Thymus (tissue), 11 donors: Measurements from ENCODE around the gene GRIN3A. TPM values are rescaled to one million over a fixed set of nuclear protein-coding genes. Genes with fewer than 3 reads are reported as not detected.

Experiments used
- DNase-seq, 9 donors: peaks; one replicate each; pipeline ENCODE4 v3.0.0-alpha.2; 2013; ENCODE audit warnings: low spot score in 9 of 9, low read depth in 6 of 9, missing footprints in 1 of 9
- H3K27ac ChIP-seq, 2 donors: one replicate each; pipeline ENCODE4 v1.5.1; 2013; ENCODE audit warnings: control low read depth in 1 of 2, low read depth in 1 of 2, low read length in 1 of 2, mild to moderate bottlenecking in 1 of 2, moderate library complexity in 1 of 2
- H3K27me3 ChIP-seq, 2 donors: one replicate each; pipeline ENCODE4 v1.5.1; 2013; ENCODE audit warnings: low read length in 1 of 2; ENCODE audit not compliant: control insufficient read depth in 2 of 2, insufficient read depth in 1 of 2
- H3K36me3 ChIP-seq, 2 donors: one replicate each; pipeline ENCODE4 v1.5.1; 2013; ENCODE audit warnings: low read length in 1 of 2, mild to moderate bottlenecking in 1 of 2, moderate library complexity in 1 of 2; ENCODE audit not compliant: control insufficient read depth in 2 of 2, insufficient read depth in 2 of 2
- H3K4me1 ChIP-seq, 2 donors: one replicate each; pipeline ENCODE4 v1.5.1; 2013; ENCODE audit warnings: low read length in 2 of 2; ENCODE audit not compliant: control insufficient read depth in 2 of 2, insufficient read depth in 2 of 2
- H3K4me3 ChIP-seq, 2 donors: one replicate each; pipeline ENCODE4 v1.5.1; 2013; ENCODE audit warnings: low read length in 2 of 2, control low read depth in 1 of 2, mild to moderate bottlenecking in 1 of 2
- H3K9me3 ChIP-seq, 2 donors: one replicate each; pipeline ENCODE4 v1.5.1; 2013; ENCODE audit warnings: low read length in 1 of 2, mild to moderate bottlenecking in 1 of 2; ENCODE audit not compliant: control insufficient read depth in 2 of 2, insufficient read depth in 1 of 2
- WGBS: extraction: QIAGEN DNeasy Blood & Tissue Kit; methylation state at CpG from one replicate; pipeline ENCODE4 v1.1.7; 2013; 5-methylcytosine and 5-hydroxymethylcytosine counted together
- polyA plus RNA-seq: library from polyadenylated mRNA; stranded (reverse); fragments of 200-250 nt; gene quantifications from one replicate; pipeline ENCODE4 v1.2.3, GENCODE V29; 2013
- total RNA-seq: library from RNA; stranded (reverse); fragments of 120-200 nt; gene quantifications from one replicate; pipeline ENCODE4 v1.2.4, GENCODE V29; 2013
- donor health status: healthy.

The GRIN3A gene
- total and polyA plus RNA-seq, 2 donors, result 0.09 to 0.14 TPM

DNA sequence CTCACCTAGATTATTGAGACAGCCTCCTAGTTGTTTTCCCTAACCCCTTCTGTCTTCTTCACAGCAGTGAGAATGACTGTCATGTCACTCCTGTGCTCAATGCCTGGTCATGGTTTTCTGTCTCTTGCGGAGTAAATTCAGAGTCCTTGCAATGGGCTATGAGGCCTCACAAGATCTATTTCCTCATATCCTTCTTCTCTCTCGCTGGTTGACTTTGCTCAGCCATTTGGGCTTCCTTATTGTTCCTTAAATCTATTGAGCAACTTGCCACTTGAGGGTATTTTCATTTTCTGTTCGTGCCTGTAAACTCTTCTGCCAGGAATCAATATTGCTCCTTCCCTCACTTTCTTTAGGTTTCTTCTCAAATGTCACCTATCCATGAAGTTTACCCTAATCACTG is 152.7 kb downstream of the GRIN3A start:
- H3K4me1 ChIP-seq, result no peaks in the 10 kb centered on the region
- no peak overlapping the region for H3K27ac ChIP-seq
- H3K36me3 ChIP-seq, result no peaks in the 10 kb centered on the region
- H3K27me3 ChIP-seq, result no peaks in the 10 kb centered on the region
- no peak for DNase-seq
- no peak overlapping the region for H3K4me3 ChIP-seq
- 67% methylated on average over 3 of the region's 3 CpGs for WGBS
- H3K9me3 ChIP-seq, result no peaks in the 10 kb centered on the region

- H3K4me3 ChIP-seq, result no peak overlapping the region
- WGBS, result 98% methylated on average over 1 of the region's 1 CpG
- no peak for DNase-seq
- H3K9me3 ChIP-seq, result no peaks in the 10 kb centered on the region
- H3K27me3 ChIP-seq, result no peaks in the 10 kb centered on the region
- H3K36me3 ChIP-seq, result no peaks in the 10 kb centered on the region
- H3K27ac ChIP-seq, result no peak overlapping the region
- no peaks in the 10 kb centered on the region for H3K4me1 ChIP-seq
Observed at GRCh38 chr9:101582553-101582952, 155.9 kb downstream of the GRIN3A start.

- no peaks in the 10 kb centered on the region for H3K27me3 ChIP-seq
- H3K36me3 ChIP-seq, result no peaks in the 10 kb centered on the region
- no peak overlapping the region for H3K27ac ChIP-seq
- H3K9me3 ChIP-seq, result no peaks in the 10 kb centered on the region
- DNase-seq, result no peak
- H3K4me3 ChIP-seq, result no peak overlapping the region
- no peaks in the 10 kb centered on the region for H3K4me1 ChIP-seq
- 96% methylated on average over 6 of the region's 6 CpGs for WGBS
Observed at GRCh38 chr9:101579711-101580545, 158.5 kb downstream of the GRIN3A start.

- no peak for DNase-seq
- Histone ChIP-seq H3K4me3 (no peak overlapping the region), H3K9me3 (no peaks in the 10 kb centered on the region), H3K36me3 (no peaks in the 10 kb centered on the region), H3K27ac (no peak overlapping the region), H3K4me1 (no peaks in the 10 kb centered on the region), H3K27me3 (no peaks in the 10 kb centered on the region)
- 92% methylated on average over 3 of the region's 3 CpGs for WGBS
Observed at GRCh38 chr9:101578378-101578777, 160.1 kb downstream of the GRIN3A start.

- H3K36me3 ChIP-seq, result no peaks in the 10 kb centered on the region
- no peaks in the 10 kb centered on the region for H3K27me3 ChIP-seq
Observed at GRCh38 chr9:101574731-101575333, 163.6 kb downstream of the GRIN3A start.

GRCh38 chr9:101572316-101572715 is 166.1 kb downstream of the GRIN3A start:
- no peaks in the 10 kb centered on the region for H3K27me3 ChIP-seq
- 67% methylated on average over 2 of the region's 2 CpGs for WGBS
- H3K4me3 ChIP-seq, result no peak overlapping the region
- H3K4me1 ChIP-seq, result peaks cover 15% of the 10 kb centered on the region in 2 donors
- H3K27ac ChIP-seq, result no peak overlapping the region
- no peaks in the 10 kb centered on the region for H3K9me3 ChIP-seq
- no peaks in the 10 kb centered on the region for H3K36me3 ChIP-seq
- peak in 1 of 9 donors; percentile 20 for DNase-seq

More at GRCh38 chr9:101574731-101575333, 163.6 kb downstream of the GRIN3A start:
- DNase-seq, result no peak
- Histone ChIP-seq H3K4me3 (no peak overlapping the region), H3K9me3 (no peaks in the 10 kb centered on the region), H3K27ac (no peak overlapping the region), H3K4me1 (peaks cover 11 to 13% of the 10 kb centered on the region in 2 donors)

DNA sequence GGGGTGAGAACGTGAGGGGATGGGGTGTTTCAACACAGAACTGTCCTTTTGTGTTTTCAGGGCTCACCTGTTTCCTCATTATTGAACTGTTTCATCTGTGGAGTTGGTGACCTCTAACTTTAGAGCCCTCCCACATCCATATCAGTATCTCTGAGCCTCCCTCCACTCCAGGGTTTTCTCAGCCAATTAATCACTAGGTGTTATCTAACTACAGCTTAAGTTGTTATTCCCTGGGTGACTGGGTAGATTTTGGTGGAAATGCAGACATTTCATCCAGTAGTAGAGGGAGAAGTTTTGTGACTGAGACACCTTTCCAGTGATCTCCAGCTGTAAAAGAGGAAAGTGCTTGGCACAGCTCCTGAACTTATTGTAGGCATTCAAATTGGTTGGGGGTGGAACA is 167.3 kb downstream of the GRIN3A start:
- WGBS, result 93% methylated on average over 1 of the region's 1 CpG
- DNase-seq, result no peak
- peaks cover 15% of the 10 kb centered on the region in 2 donors for H3K4me1 ChIP-seq
- H3K4me3 ChIP-seq, result no peak overlapping the region
- no peaks in the 10 kb centered on the region for H3K27me3 ChIP-seq
- peaks cover 0 to 6% of the 10 kb centered on the region in 2 donors for H3K36me3 ChIP-seq
- no peaks in the 10 kb centered on the region for H3K9me3 ChIP-seq
- H3K27ac ChIP-seq, result no peak overlapping the region

DNA sequence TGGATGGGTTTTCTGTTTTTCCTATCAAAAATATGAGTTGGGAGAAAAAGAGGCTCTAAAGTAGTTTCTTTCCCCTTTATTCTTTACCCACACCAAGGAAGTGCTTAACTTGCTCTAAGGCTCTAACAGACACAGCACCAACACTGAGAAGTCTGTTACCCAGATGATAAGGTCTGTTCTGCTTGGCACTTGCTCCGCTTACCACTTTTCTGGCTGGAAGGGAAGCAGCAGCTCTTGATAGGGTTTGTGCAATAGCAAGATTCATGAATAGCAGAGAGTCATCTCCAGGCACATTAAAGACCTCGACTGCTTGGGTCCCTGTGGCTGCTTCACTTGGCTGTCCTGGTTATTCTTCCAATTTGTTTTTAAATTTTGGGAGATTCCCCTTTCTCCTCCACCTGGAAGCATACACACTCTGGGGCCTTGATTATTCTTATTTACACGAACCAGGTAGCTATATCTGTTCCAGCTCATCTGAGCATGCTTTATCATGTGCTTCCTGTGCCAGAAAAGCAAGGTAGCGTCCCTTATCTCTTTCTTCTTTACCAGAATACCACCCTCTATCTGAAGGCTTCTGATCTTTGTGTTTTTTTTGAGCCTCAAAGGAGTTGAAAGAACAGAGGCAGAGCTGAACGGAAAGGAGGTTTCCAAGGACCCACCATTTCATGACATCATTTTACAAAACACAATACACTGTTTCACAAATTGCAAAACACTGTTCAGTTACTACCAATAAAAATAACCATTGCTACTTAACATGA is 168.5 kb downstream of the GRIN3A start:
- Histone ChIP-seq H3K27ac (peak overlapping the region; percentile 49 to 88), H3K4me3 (no peak overlapping the region), H3K4me1 (peaks cover 15% of the 10 kb centered on the region in 2 donors), H3K9me3 (no peaks in the 10 kb centered on the region), H3K27me3 (no peaks in the 10 kb centered on the region), H3K36me3 (peaks cover 3 to 10% of the 10 kb centered on the region in 2 donors)
- DNase-seq, result peak in 8 of 9 donors; percentile 29 to 89 (median 66)
- WGBS, result 42% methylated on average over 5 of the region's 5 CpGs
